Astrocyte (in vitro differentiated cells and primary cell): ENCODE data around the gene MALAT1.
"Not testable (repeated sequence)": the region's sequence is repeated elsewhere in the genome, so short reads cannot be mapped to it uniquely, and the experiment has no call there.

ENCODE experiments used
- EZH2 ChIP-seq: IDR thresholded peaks from 2 replicates; pipeline ENCODE4 v1.6.1; 2012; ENCODE audit warnings: mild to moderate bottlenecking, low read length, inconsistent platforms; ENCODE audit not compliant: insufficient read depth
- TF ChIP-seq, protein P1 (sequence below): IDR thresholded peaks from 2 replicates; pipeline ENCODE4 v1.5.1; 2011; ENCODE audit warnings: low read depth, mild to moderate bottlenecking, inconsistent platforms, low read length, moderate library complexity; ENCODE audit not compliant: insufficient read depth

- TF ChIP-seq, protein P1, sequence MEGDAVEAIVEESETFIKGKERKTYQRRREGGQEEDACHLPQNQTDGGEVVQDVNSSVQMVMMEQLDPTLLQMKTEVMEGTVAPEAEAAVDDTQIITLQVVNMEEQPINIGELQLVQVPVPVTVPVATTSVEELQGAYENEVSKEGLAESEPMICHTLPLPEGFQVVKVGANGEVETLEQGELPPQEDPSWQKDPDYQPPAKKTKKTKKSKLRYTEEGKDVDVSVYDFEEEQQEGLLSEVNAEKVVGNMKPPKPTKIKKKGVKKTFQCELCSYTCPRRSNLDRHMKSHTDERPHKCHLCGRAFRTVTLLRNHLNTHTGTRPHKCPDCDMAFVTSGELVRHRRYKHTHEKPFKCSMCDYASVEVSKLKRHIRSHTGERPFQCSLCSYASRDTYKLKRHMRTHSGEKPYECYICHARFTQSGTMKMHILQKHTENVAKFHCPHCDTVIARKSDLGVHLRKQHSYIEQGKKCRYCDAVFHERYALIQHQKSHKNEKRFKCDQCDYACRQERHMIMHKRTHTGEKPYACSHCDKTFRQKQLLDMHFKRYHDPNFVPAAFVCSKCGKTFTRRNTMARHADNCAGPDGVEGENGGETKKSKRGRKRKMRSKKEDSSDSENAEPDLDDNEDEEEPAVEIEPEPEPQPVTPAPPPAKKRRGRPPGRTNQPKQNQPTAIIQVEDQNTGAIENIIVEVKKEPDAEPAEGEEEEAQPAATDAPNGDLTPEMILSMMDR, result not testable (repeated sequence)
- TF ChIP-seq EZH2, result not testable (repeated sequence)
Measured at GRCh38 chr11:65518941-65519549, 20.2 kb downstream of the MALAT1 start.
